GM18526 (cell line): Measurements from ENCODE around the gene CNFN.

Experiments used
- POLR2A ChIP-seq: IDR thresholded peaks from 3 replicates; pipeline ENCODE4 v1.6.1; 2011; ENCODE audit not compliant: insufficient read length; ENCODE audit errors: extremely low read depth

The CNFN gene

DNA sequence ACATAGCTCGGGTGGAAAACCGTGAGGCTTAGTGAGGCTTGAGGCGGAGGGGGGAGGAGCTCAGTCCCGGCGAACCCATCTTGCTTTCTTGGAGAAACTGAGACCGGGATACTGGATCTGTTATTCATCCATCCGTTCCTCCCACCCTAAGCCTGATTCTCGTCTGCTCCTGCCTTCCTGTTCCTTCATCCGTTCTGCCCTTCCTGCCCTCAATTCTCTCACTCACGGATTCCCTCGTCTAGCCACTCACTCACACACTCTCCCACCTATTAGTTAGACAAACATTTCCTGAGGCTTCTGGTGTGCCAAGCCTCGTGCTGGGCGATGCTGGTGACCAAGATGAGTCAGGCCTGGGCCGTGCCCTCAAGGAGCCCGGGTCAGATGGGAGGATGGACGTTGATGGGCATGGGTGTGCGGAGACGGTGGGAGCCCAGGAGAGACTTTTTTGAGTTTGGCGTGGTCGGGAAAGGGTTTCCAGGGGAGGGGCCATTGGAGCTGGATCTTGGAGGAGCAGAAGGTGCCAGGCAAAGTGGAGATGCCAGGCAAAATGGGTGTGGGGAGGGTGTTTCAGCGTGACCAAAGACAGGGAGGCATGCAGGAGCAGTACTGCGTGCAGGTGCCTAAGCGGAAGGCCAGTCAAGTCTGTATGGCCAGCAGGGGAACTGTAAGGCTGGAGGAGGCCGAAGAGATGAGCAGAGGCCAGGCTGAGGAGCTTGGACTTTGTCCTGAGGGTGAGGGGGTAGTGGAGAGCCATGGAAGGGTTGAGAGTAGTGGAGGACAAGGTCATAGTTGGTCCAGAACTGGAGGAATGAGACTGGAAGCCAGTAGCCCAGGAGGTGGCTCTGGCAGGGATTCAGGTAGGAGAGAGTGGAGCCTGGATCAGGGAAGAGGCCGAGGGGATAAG is 7.4 kb upstream of the CNFN start:
- no peak for TF ChIP-seq POLR2A

DNA sequence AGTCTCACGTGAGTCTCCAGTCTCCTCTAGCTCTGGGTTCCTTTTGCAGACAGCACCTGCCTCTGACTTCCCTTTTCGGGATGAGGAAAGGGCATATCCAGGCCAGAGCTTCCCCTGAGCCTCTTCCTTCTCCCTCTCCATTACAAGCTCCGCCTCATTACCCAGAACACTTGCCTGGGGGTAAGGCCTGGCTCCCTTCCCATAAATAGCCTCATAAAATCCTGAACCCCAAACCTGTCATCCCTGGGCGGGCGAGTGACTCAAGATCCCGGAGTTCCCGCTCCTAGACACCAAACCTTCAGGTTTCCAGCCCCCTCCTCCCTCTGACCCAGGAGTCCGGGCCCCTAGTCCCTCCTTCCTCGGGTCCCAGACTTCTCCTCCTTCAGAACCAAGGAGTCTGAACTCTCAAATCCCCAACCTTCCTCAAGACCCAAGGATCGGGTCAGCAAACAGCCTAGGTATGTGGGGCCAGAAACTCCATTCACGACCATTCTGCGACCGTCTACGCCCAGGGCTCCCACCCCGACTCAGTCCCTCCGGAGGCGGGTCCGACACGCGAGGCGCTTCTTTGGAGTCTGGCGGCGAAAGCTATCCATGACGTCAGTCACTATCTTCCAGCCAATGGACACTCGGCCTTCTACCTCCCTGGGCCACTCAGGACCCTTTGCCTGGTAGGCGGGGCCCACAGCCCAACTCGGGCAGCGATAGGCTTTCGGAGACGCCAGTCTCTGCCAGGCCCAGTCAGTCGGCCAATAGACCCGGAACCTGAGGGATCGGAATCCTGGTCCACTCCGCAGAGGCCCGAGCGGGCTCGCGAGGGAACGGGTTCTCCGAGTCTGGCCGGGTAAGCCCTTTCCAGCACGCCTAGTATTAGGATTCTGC is 6.5 kb upstream of the CNFN start:
- peak; percentile 90 for TF ChIP-seq POLR2A

DNA sequence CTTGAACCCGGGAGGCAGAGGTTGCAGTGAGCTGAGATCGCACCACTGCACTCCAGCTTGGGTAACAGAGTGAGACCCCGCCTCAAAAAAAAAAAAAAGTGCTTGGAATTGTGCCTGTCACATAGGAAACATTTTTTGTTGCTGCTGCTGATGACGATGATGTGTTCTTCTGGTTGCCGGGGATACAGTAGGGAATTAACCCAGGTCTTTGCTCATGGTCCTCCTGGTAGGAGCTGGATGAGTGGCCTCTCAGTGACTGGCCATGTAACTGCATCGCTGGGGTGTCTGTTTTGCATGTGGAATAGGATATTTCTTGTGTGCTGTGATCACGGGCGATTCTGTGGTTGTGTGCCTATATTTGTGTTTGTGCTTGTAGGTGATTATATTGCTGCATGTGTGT is 4.7 kb upstream of the CNFN start:
- no peak for TF ChIP-seq POLR2A

DNA sequence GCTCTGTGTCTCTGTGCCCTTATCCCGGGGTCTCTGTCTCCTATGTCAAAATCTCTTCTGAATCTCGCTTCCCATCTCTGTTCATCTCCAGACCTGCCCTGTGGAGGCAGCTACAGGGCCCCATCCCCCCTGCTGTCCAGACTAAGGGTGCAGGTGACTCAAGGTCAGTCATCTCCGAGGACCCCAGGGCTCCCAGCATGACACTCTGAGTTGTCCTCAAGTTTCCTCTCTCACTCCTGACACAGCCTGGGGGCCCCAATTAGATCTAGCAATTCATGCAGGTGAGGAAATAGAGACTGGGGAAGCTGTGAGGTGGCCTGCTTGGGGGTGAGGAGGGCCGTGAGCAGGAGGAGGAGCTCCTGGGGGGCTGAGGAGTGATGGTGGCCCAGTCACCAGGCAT is 2.1 kb upstream of the CNFN start:
- no peak for TF ChIP-seq POLR2A

DNA sequence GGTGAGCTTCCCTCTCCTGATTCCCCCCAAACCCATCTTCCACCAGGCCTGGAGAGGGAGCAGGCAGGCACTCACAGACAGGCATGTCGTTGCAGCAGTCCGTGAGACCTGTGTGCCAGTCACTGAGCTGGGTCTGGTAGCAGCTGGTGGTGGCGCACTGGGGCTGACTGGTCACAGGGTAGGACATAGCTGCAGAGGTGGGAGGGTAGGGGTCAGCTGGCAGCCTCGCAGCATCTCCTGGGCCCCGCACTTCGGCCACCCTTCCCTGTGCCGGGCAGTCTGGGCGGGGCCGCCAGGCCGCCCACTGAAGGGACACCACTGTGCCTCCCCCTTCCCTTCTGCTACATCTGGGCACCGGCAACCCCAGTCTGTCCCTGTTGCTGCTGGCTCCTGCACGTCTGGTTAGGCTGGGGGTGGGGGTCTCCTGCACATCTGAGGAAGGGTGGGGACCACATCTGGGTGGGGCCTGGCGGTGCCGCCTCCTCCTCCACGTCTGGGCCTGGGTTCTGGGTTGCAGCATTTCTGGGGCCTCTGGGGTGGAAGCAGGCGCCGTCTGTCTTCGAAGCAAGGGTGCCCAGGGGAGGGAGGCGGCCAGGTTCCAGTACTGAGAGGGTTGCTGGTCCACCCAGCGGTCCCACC is 1.1 kb downstream of the CNFN start:
- TF ChIP-seq POLR2A, result no peak

DNA sequence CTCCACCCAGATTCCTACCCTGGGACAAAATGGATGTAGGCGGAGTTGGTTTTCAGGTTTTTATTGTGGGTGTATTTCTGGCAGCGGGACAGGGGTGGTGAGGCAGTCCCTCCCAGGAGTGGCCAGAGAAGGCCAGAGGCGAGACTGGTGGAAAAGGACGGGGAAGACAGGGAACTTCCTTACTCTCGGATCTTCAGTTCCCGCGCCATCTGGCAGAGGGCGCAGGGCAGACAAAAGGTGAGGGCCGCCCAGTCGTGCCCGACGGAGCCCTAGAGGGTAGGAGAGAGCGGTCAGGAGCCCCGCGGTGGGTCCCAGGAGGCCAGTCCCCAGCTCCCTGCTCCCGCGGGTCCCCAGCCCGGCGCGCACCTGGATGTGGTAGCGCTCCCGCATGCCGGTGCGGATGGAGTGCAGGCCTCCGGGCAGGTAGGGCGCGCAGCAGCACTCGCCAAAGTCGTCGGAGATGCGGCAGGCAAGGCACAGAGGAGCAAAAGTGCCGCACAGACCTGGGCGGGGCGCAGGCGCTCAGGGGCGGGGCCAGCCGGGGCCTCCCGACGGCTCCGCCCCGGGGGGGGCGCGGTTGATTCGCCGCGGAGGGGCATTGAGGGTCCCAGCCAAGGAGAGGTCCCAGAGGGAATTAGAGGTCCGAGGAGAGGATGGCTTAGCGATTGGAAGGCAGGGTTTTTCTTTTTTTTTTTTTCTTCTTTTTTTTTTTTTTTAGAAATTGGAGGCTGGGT is 3.0 kb downstream of the CNFN start:
- no peak for TF ChIP-seq POLR2A

DNA sequence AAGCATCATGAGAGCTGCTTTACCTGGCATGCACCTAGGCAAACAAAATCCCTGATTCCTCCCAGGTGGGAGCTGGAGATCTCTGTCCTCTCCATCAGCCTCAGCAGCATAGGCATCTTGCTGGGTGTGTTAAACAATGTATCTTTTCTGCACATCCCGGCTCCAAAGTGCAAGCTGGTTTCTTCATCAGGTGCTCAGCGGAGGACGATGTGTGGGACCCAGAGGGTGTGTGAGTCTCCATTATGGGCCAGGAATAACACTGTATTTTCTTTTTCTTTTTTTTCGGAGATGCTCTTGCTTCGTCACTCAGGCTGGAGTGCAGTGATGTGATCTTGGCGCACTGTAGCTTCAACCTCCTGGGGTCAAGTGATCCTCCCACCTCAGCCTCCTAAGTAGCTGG is 9.9 kb downstream of the CNFN start:
- TF ChIP-seq POLR2A, result no peak

DNA sequence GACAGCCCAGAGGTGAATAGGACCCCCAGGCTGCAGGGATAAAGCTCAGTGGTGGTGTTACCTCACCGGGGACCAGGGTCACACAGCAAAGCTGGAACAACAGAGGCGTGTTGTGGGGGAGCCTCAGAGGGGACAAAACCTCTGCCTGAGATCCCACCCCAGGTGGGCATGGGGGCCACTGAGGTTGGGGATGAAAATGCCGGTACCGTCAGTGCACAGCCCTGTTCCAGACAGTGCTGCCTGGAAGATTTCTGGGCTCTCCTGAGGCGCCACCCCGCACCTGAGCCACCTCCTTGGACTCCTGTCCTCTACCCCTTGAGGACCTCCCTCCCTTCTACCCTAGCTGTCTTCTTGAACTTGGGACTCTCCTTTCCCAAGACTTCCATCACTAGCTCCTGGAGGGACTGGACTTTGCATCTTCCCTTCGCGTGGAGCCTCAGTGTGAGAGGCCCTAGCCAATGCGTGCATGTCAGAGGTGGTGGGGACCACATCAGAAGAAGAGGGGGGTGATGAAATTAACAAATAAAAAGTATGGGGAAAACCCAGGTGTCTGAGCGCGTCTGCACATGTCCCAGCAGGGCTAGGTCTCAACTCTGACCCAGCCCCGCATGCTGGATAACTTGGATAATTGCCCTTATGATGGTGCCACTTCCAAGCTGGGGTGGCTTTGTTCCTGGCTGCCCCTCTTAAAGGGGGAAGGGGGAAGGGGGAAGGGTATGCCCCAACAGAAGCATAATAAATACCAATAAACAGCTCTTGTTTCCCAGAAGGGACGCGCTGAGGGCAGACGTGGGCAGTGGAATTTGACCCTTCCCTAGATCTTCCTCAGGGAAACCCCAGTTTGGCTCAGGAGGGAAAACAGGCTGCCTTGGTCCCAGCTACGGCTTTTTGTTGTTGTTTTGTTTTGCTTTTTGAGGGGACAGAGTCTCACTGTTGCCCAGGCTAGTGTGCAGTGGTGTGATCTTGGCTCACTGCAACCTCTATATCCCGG is 11.6 kb downstream of the CNFN start:
- TF ChIP-seq POLR2A, result no peak

DNA sequence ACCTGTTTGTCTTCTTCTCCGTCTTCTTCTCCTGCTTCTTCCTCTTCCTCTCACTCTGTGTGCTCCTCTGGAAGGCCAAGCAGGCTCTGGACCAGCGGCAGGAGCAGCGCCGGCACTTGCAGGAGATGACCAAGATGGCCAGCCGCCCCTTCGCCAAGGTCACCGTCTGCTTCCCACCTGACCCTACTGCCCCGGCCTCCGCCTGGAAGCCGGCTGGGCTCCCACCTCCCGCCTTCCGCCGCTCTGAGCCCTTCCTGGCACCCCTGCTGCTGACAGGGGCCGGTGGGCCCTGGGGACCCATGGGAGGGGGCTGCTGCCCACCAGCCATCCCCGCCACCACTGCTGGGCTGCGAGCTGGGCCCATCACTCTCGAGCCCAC is 13.9 kb downstream of the CNFN start:
- no peak for TF ChIP-seq POLR2A

DNA sequence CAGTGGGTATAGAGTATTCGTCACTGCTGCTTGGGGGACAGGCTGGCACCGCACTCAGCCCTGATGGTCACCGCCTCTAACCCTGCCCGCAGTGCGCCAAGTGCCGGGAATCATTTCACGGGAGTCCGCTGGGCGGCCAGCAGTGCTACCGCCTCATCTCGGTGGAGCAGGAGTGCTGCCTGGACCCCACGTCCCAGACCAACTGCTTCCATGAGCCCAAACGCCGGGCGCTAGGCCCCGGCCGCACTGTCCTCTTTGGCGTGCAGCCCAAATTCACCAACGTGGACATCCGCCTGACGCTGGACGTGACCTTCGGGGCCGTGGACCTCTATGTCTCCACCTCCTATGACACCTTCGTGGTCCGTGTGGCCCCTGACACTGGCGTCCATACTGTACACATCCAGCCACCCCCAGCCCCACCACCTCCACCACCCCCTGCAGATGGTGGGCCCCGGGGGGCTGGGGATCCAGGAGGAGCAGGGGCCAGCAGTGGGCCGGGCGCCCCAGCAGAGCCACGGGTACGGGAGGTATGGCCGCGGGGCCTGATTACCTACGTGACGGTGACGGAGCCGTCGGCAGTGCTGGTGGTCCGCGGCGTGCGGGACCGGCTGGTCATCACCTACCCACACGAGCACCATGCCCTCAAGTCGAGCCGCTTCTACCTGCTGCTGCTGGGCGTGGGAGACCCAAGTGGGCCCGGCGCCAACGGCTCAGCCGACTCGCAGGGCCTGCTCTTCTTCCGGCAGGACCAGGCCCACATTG is 14.5 kb downstream of the CNFN start:
- TF ChIP-seq POLR2A, result no peak

DNA sequence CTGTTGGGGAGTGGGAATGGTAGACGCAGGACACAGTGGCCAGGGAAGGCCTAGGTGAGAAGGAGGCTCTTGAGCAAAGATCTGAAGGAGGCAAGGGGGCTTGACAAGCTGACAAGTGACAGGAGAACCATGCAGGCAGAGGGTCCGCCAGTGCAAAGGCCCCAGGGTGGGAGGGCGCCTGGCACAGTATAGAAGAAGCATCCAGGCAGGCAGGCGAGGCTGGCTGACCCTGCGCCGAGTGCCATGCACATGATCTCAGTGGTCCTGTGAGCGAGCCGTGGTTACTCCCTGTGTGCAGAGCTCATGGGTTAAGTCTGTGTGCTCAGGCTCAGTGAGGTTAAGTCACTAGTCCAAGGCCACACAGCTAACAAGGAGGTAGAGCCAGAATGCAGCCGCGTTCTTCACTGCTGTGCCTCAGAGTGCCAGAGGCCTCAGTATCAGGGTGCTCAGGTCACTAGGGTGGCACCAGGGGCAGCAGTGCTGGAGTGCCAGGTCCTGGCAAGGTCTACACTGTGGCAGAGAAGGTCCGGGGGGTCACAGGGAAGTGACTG is 15.2 kb downstream of the CNFN start:
- no peak for TF ChIP-seq POLR2A

DNA sequence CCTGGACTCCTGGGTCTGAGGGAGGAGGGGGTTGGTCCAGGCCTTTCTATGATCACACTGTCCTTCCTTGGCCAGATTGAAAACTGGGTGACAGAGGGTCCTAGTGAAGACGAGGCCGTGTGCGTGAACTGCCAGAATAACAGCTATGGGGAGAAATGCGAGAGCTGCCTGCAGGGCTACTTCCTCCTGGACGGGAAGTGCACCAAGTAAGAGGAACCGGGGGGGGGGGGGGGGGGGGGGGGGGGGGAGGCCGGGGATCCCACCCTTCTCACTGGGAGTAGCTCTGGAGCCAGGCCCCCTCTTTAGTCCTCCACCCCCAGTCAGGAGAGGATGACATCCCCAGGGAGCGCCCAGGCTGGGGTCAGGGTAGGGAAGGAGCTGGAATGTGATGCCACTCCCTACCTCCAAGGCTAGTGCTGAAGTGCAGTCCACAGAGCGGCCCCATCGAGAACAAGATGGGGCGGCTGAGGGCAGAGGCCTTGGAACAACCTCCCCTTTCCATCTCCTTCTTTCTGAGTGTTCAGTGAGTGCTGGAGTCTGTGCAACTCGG is 19.4 kb downstream of the CNFN start:
- no peak for TF ChIP-seq POLR2A

DNA sequence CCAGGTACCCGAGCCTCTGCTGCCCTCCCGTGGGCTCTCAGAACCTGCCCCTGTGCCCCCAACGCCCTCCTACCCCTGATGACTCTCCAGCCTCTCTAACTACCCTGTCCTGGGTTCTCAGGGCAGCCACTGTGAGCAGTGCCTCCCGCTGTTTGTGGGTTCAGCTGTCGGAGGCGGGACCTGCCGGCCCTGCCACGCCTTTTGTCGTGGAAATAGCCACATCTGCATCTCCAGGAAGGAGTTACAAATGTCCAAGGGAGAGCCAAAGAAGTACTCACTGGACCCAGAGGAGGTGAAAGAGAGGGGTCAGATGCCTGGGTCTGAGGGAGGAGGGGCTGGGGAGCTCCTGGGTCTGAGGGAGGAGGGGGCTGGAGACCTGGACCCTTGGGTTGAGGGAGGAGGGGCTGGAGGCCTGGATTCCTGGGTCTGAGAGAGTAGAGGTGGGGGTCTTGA is 20.0 kb downstream of the CNFN start:
- TF ChIP-seq POLR2A, result no peak
